Measurements from ENCODE around the gene MAGEB2.

DNA sequence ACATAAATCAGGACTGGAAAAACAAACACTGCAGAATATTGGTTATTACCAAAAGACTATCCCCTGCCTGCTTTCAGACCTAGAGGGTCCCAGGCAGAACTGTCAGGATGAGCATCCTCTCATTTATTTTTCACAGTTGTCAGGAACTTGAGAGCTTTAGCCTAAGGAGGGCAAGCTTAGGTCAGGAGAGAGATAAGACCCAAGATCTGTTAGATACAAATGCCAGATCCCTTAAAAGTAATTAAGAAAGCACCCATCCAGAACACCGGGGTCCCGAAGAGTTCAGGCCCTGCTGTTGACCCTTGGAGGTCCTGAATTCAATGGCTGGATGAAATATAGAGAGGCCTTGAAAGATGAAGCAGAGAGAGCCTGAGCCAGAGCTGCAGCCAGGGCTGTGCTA lies 9.2 kb downstream of the MAGEB2 start:
- TF ChIP-seq POLR2A (IDR thresholded peaks at IDR 0.05) (no peak), CTCF (IDR thresholded peaks at IDR 0.05) (no peak)

Data from adrenal gland (tissue), 5 donors.